Ascending aorta (tissue), 2 donors: ENCODE data around the gene NCKAP5. TPM values are rescaled to one million over a fixed set of nuclear protein-coding genes. Genes with fewer than 3 reads are reported as not detected.

ENCODE experiments used
- DNase-seq, 2 donors: peaks; one replicate each; pipeline ENCODE4 v3.0.0-alpha.2; 2019; ENCODE audit warnings: low spot score in 2 of 2
- H3K27ac ChIP-seq, 2 donors: fragments of 200-600 bp; sonication (generic); one replicate each; pipeline ENCODE4 v1.5.1; 2016 to 2017; ENCODE audit warnings: mild to moderate bottlenecking in 1 of 2
- H3K27me3 ChIP-seq: fragments of 200-600 bp; sonication (generic); one replicate; pipeline ENCODE4 v1.5.1; 2017
- H3K36me3 ChIP-seq, 2 donors: fragments of 200-600 bp; sonication (generic); one replicate each; pipeline ENCODE4 v1.5.1; 2016
- H3K4me1 ChIP-seq, 2 donors: fragments of 200-600 bp; sonication (generic); one replicate each; pipeline ENCODE4 v1.5.1; 2016 to 2017; ENCODE audit warnings: mild to moderate bottlenecking in 1 of 2
- H3K4me3 ChIP-seq, 2 donors: fragments of 200-600 bp; sonication (generic); one replicate each; pipeline ENCODE4 v1.5.1; 2016 to 2017; ENCODE audit warnings: mild to moderate bottlenecking in 1 of 2
- H3K9me3 ChIP-seq, 2 donors: fragments of 200-600 bp; sonication (generic); one replicate each; pipeline ENCODE4 v1.5.1; 2016
- intact Hi-C: fragments of 100-400 bp; cut with DNase I; formaldehyde crosslinking; loops from one replicate; pipeline ENCODE4 v1.15.1; 2023
- total RNA-seq: library from RNA; depleted of rRNA; stranded (reverse); fragments of >200 nt; gene quantifications from one replicate; pipeline ENCODE4 v1.1.0, GENCODE V29; 2016
- TF ChIP-seq, protein P1 (sequence below), 3 experiments: fragments of 200-600 bp in 2 of 3; fragments of 450-650 bp in 1 of 3; sonication (generic) in 2 of 3; IDR thresholded peaks; one replicate each; pipeline ENCODE4 v1.5.1; 2016 to 2019; ENCODE audit warnings: antibody characterized with exemption in 3 of 3, mild to moderate bottlenecking in 1 of 3, moderate library complexity in 1 of 3

The NCKAP5 gene
- total RNA-seq, 1 donor from 2014 or later, result 0.75 TPM

- intact Hi-C loops, result no loop called here
- Histone ChIP-seq H3K27ac (no peak overlapping the region), H3K4me1 (no peaks in the 10 kb centered on the region), H3K4me3 (no peak overlapping the region), H3K27me3 (no peaks in the 10 kb centered on the region), H3K9me3 (no peaks in the 10 kb centered on the region), H3K36me3 (no peaks in the 10 kb centered on the region)
- DNase-seq, result no peak
- TF ChIP-seq, protein P1, sequence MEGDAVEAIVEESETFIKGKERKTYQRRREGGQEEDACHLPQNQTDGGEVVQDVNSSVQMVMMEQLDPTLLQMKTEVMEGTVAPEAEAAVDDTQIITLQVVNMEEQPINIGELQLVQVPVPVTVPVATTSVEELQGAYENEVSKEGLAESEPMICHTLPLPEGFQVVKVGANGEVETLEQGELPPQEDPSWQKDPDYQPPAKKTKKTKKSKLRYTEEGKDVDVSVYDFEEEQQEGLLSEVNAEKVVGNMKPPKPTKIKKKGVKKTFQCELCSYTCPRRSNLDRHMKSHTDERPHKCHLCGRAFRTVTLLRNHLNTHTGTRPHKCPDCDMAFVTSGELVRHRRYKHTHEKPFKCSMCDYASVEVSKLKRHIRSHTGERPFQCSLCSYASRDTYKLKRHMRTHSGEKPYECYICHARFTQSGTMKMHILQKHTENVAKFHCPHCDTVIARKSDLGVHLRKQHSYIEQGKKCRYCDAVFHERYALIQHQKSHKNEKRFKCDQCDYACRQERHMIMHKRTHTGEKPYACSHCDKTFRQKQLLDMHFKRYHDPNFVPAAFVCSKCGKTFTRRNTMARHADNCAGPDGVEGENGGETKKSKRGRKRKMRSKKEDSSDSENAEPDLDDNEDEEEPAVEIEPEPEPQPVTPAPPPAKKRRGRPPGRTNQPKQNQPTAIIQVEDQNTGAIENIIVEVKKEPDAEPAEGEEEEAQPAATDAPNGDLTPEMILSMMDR (IDR thresholded peaks at IDR 0.05), result no peak
Observed at GRCh38 chr2:133085646-133086045, 482.6 kb downstream of the NCKAP5 start.

DNA sequence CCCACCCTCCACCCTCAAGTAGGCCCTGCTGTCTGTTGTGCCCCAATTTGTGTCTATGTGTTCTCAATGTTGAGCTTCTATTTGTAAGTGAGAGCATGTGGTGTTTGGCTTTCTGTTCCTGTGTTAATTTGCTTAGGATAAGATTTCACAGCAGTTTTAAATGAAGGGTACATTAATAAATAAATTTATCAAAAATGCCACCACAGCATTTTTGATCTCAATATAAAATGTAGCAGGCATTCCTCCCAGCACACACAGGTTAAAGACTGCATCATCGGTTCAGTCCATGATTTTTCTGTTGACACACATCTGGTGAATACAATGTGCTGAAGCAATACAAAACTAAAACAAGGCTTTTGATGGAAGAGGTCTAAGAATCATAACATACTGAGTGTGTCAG lies 486.2 kb downstream of the NCKAP5 start:
- no peaks in the 10 kb centered on the region for H3K36me3 ChIP-seq
- DNase-seq, result no peak
- no peak overlapping the region for H3K27ac ChIP-seq
- no peaks in the 10 kb centered on the region for H3K27me3 ChIP-seq
- no peak overlapping the region for H3K4me3 ChIP-seq
- H3K4me1 ChIP-seq, result no peaks in the 10 kb centered on the region
- intact Hi-C loops, result no loop called here
- TF ChIP-seq, protein P1 (IDR thresholded peaks at IDR 0.05), result no peak
- no peaks in the 10 kb centered on the region for H3K9me3 ChIP-seq

- Histone ChIP-seq H3K9me3 (no peaks in the 10 kb centered on the region), H3K27me3 (no peaks in the 10 kb centered on the region), H3K4me3 (no peak overlapping the region), H3K27ac (no peak overlapping the region), H3K36me3 (no peaks in the 10 kb centered on the region), H3K4me1 (no peaks in the 10 kb centered on the region)
- TF ChIP-seq, protein P1 (IDR thresholded peaks at IDR 0.05), result no peak
- intact Hi-C loops, result no loop called here
- DNase-seq, result no peak
Observed at GRCh38 chr2:133080822-133081221, 487.4 kb downstream of the NCKAP5 start.

DNA sequence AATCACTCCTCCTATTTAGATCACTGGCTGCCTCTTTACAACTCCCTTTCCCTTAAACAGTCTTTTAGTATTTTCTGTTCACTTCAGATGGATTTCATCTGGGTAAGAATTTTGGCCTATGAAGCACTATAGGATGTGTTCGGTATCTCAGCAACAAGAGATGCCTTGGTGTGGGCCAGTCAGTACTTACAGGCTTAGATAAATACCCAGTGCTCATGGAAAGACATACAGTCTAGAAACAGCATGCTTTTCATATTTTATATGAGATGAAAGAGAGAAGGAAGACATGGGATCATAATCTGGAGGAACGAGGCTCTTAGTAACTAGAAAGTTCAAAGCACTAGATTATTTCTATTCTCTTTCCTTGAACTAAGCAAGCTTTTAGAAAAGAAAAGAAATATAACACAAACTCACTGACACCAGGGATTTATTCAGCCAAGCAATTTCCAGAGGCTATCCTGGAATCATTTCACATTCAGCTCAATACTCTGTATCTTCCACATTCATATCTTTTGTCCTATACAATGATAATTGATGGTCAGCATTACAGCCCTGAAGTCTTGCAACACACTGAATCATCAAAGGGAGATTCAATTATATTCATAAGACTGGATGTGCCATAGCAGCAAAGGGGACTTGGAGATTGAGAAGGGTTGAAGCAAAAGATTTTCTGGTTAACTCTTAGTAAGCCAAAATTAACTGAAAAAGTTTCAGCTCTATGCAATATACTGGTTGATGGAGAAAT lies 489.4 kb downstream of the NCKAP5 start:
- Histone ChIP-seq H3K9me3 (no peaks in the 10 kb centered on the region), H3K27me3 (no peaks in the 10 kb centered on the region), H3K4me1 (no peaks in the 10 kb centered on the region), H3K27ac (no peak overlapping the region), H3K4me3 (no peak overlapping the region), H3K36me3 (no peaks in the 10 kb centered on the region)
- TF ChIP-seq, protein P1 (IDR thresholded peaks at IDR 0.05), result no peak
- intact Hi-C loops, result no loop called here
- no peak for DNase-seq

- TF ChIP-seq, protein P1 (IDR thresholded peaks at IDR 0.05), result no peak
- intact Hi-C loops, result no loop called here
- Histone ChIP-seq H3K4me1 (no peaks in the 10 kb centered on the region), H3K27ac (no peak overlapping the region), H3K36me3 (no peaks in the 10 kb centered on the region), H3K9me3 (no peaks in the 10 kb centered on the region), H3K27me3 (no peaks in the 10 kb centered on the region), H3K4me3 (no peak overlapping the region)
- DNase-seq, result no peak
Observed at GRCh38 chr2:133077269-133077822, 490.9 kb downstream of the NCKAP5 start.
